Measurements from ENCODE around the gene NR1H2.

NR1H2 gene

DNA sequence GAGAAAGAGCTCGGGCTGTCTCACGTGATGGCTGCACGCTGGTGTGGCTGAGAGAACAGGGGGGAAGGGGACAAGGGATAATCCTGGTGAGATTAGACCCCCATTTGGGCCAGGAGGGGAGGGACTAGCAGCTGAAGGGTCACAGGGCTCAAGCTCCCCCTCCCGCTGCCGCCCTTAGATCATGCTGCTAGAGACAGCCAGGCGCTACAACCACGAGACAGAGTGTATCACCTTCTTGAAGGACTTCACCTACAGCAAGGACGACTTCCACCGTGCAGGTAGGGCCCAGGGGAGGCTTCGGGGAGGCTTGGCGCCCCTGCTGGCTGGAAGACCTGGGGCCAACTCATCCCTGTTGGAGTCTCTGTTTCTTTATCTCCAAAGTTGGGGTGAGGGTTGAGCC lies 3.3 kb downstream of the NR1H2 start:
- H4K20me1 ChIP-seq (ENCODE audit: insufficient read depth, low read length) = 0 out of 2 replicates have a peak, but pooled peaks cover 5% of the 10 kb centered on the region
- H3K36me3 ChIP-seq (replicated peaks; ENCODE audit: low read depth, low read length) = peaks cover 29% of the 10 kb centered on the region
- H2AFZ ChIP-seq (ENCODE audit: low read depth, low read length) = no peak overlapping the region
- peaks cover 8% of the 10 kb centered on the region for H3K4me1 ChIP-seq (ENCODE audit: low read length)
- no peaks in the 10 kb centered on the region for H3K9me3 ChIP-seq (ENCODE audit: insufficient read depth, low read length)
- H3K4me3 ChIP-seq (ENCODE audit: low read length) = no peak overlapping the region
- TF ChIP-seq EZH2phosphoT487 (IDR thresholded peaks at IDR 0.05; ENCODE audit: low read depth) = no peak
- TF ChIP-seq, protein P1, sequence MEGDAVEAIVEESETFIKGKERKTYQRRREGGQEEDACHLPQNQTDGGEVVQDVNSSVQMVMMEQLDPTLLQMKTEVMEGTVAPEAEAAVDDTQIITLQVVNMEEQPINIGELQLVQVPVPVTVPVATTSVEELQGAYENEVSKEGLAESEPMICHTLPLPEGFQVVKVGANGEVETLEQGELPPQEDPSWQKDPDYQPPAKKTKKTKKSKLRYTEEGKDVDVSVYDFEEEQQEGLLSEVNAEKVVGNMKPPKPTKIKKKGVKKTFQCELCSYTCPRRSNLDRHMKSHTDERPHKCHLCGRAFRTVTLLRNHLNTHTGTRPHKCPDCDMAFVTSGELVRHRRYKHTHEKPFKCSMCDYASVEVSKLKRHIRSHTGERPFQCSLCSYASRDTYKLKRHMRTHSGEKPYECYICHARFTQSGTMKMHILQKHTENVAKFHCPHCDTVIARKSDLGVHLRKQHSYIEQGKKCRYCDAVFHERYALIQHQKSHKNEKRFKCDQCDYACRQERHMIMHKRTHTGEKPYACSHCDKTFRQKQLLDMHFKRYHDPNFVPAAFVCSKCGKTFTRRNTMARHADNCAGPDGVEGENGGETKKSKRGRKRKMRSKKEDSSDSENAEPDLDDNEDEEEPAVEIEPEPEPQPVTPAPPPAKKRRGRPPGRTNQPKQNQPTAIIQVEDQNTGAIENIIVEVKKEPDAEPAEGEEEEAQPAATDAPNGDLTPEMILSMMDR (IDR thresholded peaks at IDR 0.05; ENCODE audit: low read depth, low read length) = no peak
- H3K9ac ChIP-seq (ENCODE audit: low read length) = no peak overlapping the region
- H3K27me3 ChIP-seq (ENCODE audit: low read depth, low read length) = no peaks in the 10 kb centered on the region
- peaks cover 4% of the 10 kb centered on the region for H3K79me2 ChIP-seq (ENCODE audit: low read length)
- no peak overlapping the region for H3K27ac ChIP-seq (ENCODE audit: low read length)
- no peak overlapping the region for H3K4me2 ChIP-seq (ENCODE audit: low read length)

DNA sequence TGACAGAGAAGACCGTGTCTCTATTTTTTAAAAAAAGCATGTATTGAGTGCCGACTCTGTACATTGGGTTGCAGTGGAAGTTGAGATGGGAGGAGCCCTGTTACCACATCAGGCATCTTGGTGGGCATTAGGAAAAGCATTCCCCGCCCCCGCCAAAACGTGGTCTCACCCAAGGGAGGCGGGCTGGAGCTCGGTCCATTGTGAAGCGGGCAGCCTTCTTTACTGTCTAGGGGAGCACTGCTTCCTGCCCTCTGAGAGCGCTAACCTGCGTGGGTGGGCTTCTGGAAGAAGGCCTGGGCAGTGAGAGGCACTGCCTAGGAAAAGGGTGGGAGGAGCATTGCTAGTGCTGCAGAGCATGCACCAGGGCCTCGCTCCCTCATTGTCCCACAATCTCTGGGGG lies 3.9 kb downstream of the NR1H2 start:
- no peak overlapping the region for H3K4me3 ChIP-seq (ENCODE audit: low read length)
- no peak overlapping the region for H3K9ac ChIP-seq (ENCODE audit: low read length)
- no peak overlapping the region for H2AFZ ChIP-seq (ENCODE audit: low read depth, low read length)
- H3K9me3 ChIP-seq (ENCODE audit: insufficient read depth, low read length) = no peaks in the 10 kb centered on the region
- TF ChIP-seq, protein P1 (IDR thresholded peaks at IDR 0.05; ENCODE audit: low read depth, low read length) = no peak
- TF ChIP-seq EZH2phosphoT487 (IDR thresholded peaks at IDR 0.05; ENCODE audit: low read depth) = no peak
- H3K36me3 ChIP-seq (replicated peaks; ENCODE audit: low read depth, low read length) = peaks cover 29% of the 10 kb centered on the region
- no peak overlapping the region for H3K4me2 ChIP-seq (ENCODE audit: low read length)
- no peak overlapping the region for H3K27ac ChIP-seq (ENCODE audit: low read length)
- peaks cover 10% of the 10 kb centered on the region for H3K4me1 ChIP-seq (ENCODE audit: low read length)
- H3K79me2 ChIP-seq (ENCODE audit: low read length) = peaks cover 10% of the 10 kb centered on the region
- 0 out of 2 replicates have a peak, but pooled peaks cover 10% of the 10 kb centered on the region for H4K20me1 ChIP-seq (ENCODE audit: insufficient read depth, low read length)
- no peaks in the 10 kb centered on the region for H3K27me3 ChIP-seq (ENCODE audit: low read depth, low read length)

DNA sequence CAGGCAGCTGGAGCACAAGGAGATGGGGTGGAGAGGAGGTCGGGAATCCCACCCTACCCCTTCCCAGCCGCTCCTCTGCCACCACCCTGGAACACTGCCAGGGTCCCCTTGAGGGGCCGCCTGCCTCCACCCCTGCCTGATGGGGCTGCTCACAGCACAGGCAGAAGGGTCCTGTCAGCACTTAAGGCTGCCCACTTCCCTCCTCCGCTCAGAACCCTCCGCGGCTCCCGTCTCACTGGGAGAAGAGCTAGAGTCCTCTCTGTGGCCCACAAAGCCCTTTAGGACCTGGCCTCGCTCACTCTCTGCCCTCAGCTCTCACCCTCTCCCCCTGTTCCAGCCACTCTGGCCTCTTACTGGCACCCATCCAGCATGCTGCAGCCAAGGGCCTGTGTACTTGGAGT lies 4.5 kb downstream of the NR1H2 start:
- H3K27me3 ChIP-seq (ENCODE audit: low read depth, low read length) = no peaks in the 10 kb centered on the region
- TF ChIP-seq EZH2phosphoT487 (IDR thresholded peaks at IDR 0.05; ENCODE audit: low read depth) = no peak
- TF ChIP-seq, protein P1 (IDR thresholded peaks at IDR 0.05; ENCODE audit: low read depth, low read length) = no peak
- no peak overlapping the region for H3K4me3 ChIP-seq (ENCODE audit: low read length)
- H3K4me2 ChIP-seq (ENCODE audit: low read length) = no peak overlapping the region
- H2AFZ ChIP-seq (ENCODE audit: low read depth, low read length) = no peak overlapping the region
- no peak overlapping the region for H3K27ac ChIP-seq (ENCODE audit: low read length)
- peaks cover 30% of the 10 kb centered on the region for H3K36me3 ChIP-seq (replicated peaks; ENCODE audit: low read depth, low read length)
- H3K9me3 ChIP-seq (ENCODE audit: insufficient read depth, low read length) = no peaks in the 10 kb centered on the region
- peaks cover 16% of the 10 kb centered on the region for H3K4me1 ChIP-seq (ENCODE audit: low read length)
- H4K20me1 ChIP-seq (ENCODE audit: insufficient read depth, low read length) = peaks cover 16% of the 10 kb centered on the region
- no peak overlapping the region for H3K9ac ChIP-seq (ENCODE audit: low read length)
- H3K79me2 ChIP-seq (ENCODE audit: low read length) = peaks cover 16% of the 10 kb centered on the region

DNA sequence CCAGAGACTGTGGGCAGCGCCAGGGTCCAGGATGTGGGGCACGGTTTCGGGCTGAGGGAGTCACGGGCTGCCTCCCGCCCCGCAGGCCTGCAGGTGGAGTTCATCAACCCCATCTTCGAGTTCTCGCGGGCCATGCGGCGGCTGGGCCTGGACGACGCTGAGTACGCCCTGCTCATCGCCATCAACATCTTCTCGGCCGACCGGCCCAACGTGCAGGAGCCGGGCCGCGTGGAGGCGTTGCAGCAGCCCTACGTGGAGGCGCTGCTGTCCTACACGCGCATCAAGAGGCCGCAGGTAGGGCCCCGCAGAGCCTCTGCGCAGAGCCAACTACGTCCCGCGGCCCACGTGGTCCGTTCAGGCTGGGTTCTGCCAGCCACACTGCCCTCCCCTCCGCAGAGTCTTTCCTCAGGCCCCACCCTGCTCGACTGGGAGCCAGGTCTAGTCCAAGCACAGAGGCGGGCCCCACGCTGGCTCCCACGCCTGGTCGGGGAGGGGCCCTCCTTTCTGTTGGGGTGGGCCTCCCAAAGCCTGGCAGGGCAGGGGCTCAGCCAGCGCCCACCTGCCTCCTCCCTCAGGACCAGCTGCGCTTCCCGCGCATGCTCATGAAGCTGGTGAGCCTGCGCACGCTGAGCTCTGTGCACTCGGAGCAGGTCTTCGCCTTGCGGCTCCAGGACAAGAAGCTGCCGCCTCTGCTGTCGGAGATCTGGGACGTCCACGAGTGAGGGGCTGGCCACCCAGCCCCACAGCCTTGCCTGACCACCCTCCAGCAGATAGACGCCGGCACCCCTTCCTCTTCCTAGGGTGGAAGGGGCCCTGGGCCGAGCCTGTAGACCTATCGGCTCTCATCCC lies 5.8 kb downstream of the NR1H2 start:
- peaks cover 39% of the 10 kb centered on the region for H3K36me3 ChIP-seq (replicated peaks; ENCODE audit: low read depth, low read length)

More for the DNA sequence above, 5.8 kb downstream of the NR1H2 start:
- H3K27me3 ChIP-seq (ENCODE audit: low read depth, low read length) = no peaks in the 10 kb centered on the region
- H3K9ac ChIP-seq (ENCODE audit: low read length) = no peak overlapping the region
- H3K4me1 ChIP-seq (ENCODE audit: low read length) = peaks cover 16% of the 10 kb centered on the region
- no peak overlapping the region for H2AFZ ChIP-seq (ENCODE audit: low read depth, low read length)
- H3K4me2 ChIP-seq (ENCODE audit: low read length) = no peak overlapping the region
- H4K20me1 ChIP-seq (ENCODE audit: insufficient read depth, low read length) = peaks cover 23% of the 10 kb centered on the region
- no peak overlapping the region for H3K4me3 ChIP-seq (ENCODE audit: low read length)
- TF ChIP-seq, protein P1 (IDR thresholded peaks at IDR 0.05; ENCODE audit: low read depth, low read length) = no peak
- no peak for TF ChIP-seq EZH2phosphoT487 (IDR thresholded peaks at IDR 0.05; ENCODE audit: low read depth)
- H3K27ac ChIP-seq (ENCODE audit: low read length) = no peak overlapping the region
- peaks cover 30% of the 10 kb centered on the region for H3K79me2 ChIP-seq (ENCODE audit: low read length)
- H3K9me3 ChIP-seq (ENCODE audit: insufficient read depth, low read length) = no peaks in the 10 kb centered on the region
